Measurements from ENCODE around the gene ELMO3.

The ELMO3 gene

GRCh38 chr16:67243481-67243880 lies 44.5 kb downstream of the ELMO3 start:
- no peak for DNase-seq (ENCODE audit: low read depth)

GRCh38 chr16:67244387-67245185 lies 45.7 kb downstream of the ELMO3 start:
- DNase-seq (ENCODE audit: low read depth), result peak; percentile 89

GRCh38 chr16:67245186-67245585 lies 46.3 kb downstream of the ELMO3 start:
- DNase-seq (ENCODE audit: low read depth), result no peak

GRCh38 chr16:67245674-67246080 lies 46.7 kb downstream of the ELMO3 start:
- no peak for DNase-seq (ENCODE audit: low read depth)

GRCh38 chr16:67246081-67246755 lies 47.3 kb downstream of the ELMO3 start:
- peak; percentile 92 for DNase-seq (ENCODE audit: low read depth)

- DNase-seq (ENCODE audit: low read depth), result no peak
Measured at GRCh38 chr16:67246756-67247191, 47.8 kb downstream of the ELMO3 start.

GRCh38 chr16:67247192-67248072 lies 48.5 kb downstream of the ELMO3 start, which contains the start of gene FHOD1:
Gene FHOD1, minus strand, starts transcription at chr16:67247481. Its CDS starts 71 bp downstream, at chr16:67247410.
- peak; percentile 94 for DNase-seq (ENCODE audit: low read depth)

- no peak for DNase-seq (ENCODE audit: low read depth)
Measured at GRCh38 chr16:67248073-67248400, 49.1 kb downstream of the ELMO3 start.

- DNase-seq (ENCODE audit: low read depth), result no peak
Measured at GRCh38 chr16:67248401-67249177, 49.7 kb downstream of the ELMO3 start, which contains the start of gene SLC9A5. Gene SLC9A5, plus strand, starts transcription at chr16:67248979. Its CDS starts 36 bp downstream, at chr16:67249015.

- DNase-seq (ENCODE audit: low read depth), result no peak
Measured at GRCh38 chr16:67249178-67250044, 50.5 kb downstream of the ELMO3 start.

GRCh38 chr16:67250045-67250327 lies 51.1 kb downstream of the ELMO3 start:
- no peak for DNase-seq (ENCODE audit: low read depth)

- no peak for DNase-seq (ENCODE audit: low read depth)
Measured at GRCh38 chr16:67252609-67253497, 53.9 kb downstream of the ELMO3 start.

Measured in fibroblast of gingiva (primary cell).